Liver (tissue), 9 donors: ENCODE data around the gene IL22RA1. TPM values are rescaled to one million over a fixed set of nuclear protein-coding genes. Genes with fewer than 3 reads are reported as not detected.
A peak's percentile ranks its signal among the peaks of the same experiment; 100 is the strongest.

ENCODE experiments used
- DNase-seq: peaks from one replicate; pipeline ENCODE4 v3.0.0-alpha.2; 2017; ENCODE audit warnings: low spot score
- H3K27ac ChIP-seq, 2 donors: one replicate each; pipeline ENCODE4 v1.7.0; 2013; ENCODE audit warnings: inconsistent platforms in 2 of 2, low read length in 2 of 2, control low read depth in 1 of 2, low read depth in 1 of 2, mild to moderate bottlenecking in 1 of 2
- H3K27me3 ChIP-seq, 4 donors: one replicate each; pipeline versions ENCODE4 v1.6.1 to v1.7.0; 2013; ENCODE audit warnings: low read length in 3 of 4, inconsistent platforms in 1 of 4, mild to moderate bottlenecking in 1 of 4, moderate library complexity in 1 of 4; ENCODE audit not compliant: control insufficient read depth in 4 of 4, insufficient read depth in 4 of 4
- H3K36me3 ChIP-seq, 4 donors: one replicate each; pipeline versions ENCODE4 v1.6.1 to v1.7.0; 2013; ENCODE audit warnings: low read length in 3 of 4, mild to moderate bottlenecking in 3 of 4, low read depth in 1 of 4, moderate library complexity in 1 of 4; ENCODE audit not compliant: control insufficient read depth in 4 of 4, insufficient read depth in 3 of 4
- H3K4me1 ChIP-seq, 4 donors: one replicate each; pipeline versions ENCODE4 v1.6.1 to v1.7.0; 2013; ENCODE audit warnings: low read length in 3 of 4, mild to moderate bottlenecking in 3 of 4, moderate library complexity in 1 of 4; ENCODE audit not compliant: control insufficient read depth in 4 of 4, insufficient read depth in 4 of 4
- H3K4me3 ChIP-seq, 3 donors: one replicate each; pipeline versions ENCODE4 v1.6.1 to v1.7.0; 2013; ENCODE audit warnings: low read length in 3 of 3, control low read depth in 1 of 3, low read depth in 1 of 3, mild to moderate bottlenecking in 1 of 3
- H3K9ac ChIP-seq, 2 donors: one replicate each; pipeline ENCODE4 v1.7.0; 2013; ENCODE audit warnings: low read length in 2 of 2, mild to moderate bottlenecking in 2 of 2, moderate library complexity in 2 of 2, control low read depth in 1 of 2, low read depth in 1 of 2
- H3K9me3 ChIP-seq, 4 donors: one replicate each; pipeline versions ENCODE4 v1.6.1 to v1.7.0; 2013; ENCODE audit warnings: low read length in 3 of 4; ENCODE audit not compliant: control insufficient read depth in 4 of 4
- ATF3 ChIP-seq: IDR thresholded peaks from 2 replicates; pipeline ENCODE4 v1.6.1; 2016; ENCODE audit warnings: antibody characterized with exemption
- CTCF ChIP-seq: fragments of 150-350 bp; IDR thresholded peaks from 2 replicates; pipeline ENCODE4 v1.5.1; 2017; ENCODE audit warnings: improper control_type of control experiment, low read depth, low read length; ENCODE audit not compliant: missing input control
- EGR1 ChIP-seq, 2 donors: IDR thresholded peaks; 2 replicates each; pipeline ENCODE4 v1.6.1; 2016 to 2018; ENCODE audit warnings: antibody characterized with exemption in 2 of 2, low read depth in 2 of 2
- FOXA1 ChIP-seq: IDR thresholded peaks from 2 replicates; pipeline ENCODE4 v1.6.1; 2016; ENCODE audit warnings: antibody characterized with exemption
- FOXA2 ChIP-seq: IDR thresholded peaks from 2 replicates; pipeline ENCODE4 v1.6.1; 2016; ENCODE audit warnings: antibody characterized with exemption
- GABPA ChIP-seq, 2 donors: IDR thresholded peaks in 1 of 2; conservative IDR thresholded peaks in 1 of 2; 2 replicates each; pipeline ENCODE4 v1.6.1; 2016; ENCODE audit warnings: antibody characterized with exemption in 2 of 2, mild to moderate bottlenecking in 1 of 2, moderate library complexity in 1 of 2
- HNF4A ChIP-seq, 2 donors: conservative IDR thresholded peaks; 2 replicates each; pipeline ENCODE4 v1.6.1; 2016; ENCODE audit warnings: antibody characterized with exemption in 2 of 2, mild to moderate bottlenecking in 2 of 2
- HNF4G ChIP-seq: IDR thresholded peaks from 2 replicates; pipeline ENCODE4 v1.6.1; 2016; ENCODE audit warnings: antibody characterized with exemption
- JUND ChIP-seq, 2 donors: IDR thresholded peaks; 2 replicates each; pipeline ENCODE4 v1.6.1; 2016; ENCODE audit warnings: antibody characterized with exemption in 2 of 2
- MAX ChIP-seq: IDR thresholded peaks from 2 replicates; pipeline ENCODE4 v1.6.1; 2016; ENCODE audit warnings: antibody characterized with exemption
- NR2F2 ChIP-seq: IDR thresholded peaks from 2 replicates; pipeline ENCODE4 v1.6.1; 2016; ENCODE audit warnings: antibody characterized with exemption
- RXRA ChIP-seq, 2 donors: IDR thresholded peaks; 2 replicates each; pipeline ENCODE4 v1.6.1; 2017 to 2018; ENCODE audit warnings: antibody characterized with exemption in 2 of 2, mild to moderate bottlenecking in 1 of 2
- SP1 ChIP-seq: IDR thresholded peaks from 2 replicates; pipeline ENCODE4 v1.6.1; 2018; ENCODE audit warnings: antibody characterized with exemption, mild to moderate bottlenecking
- TAF1 ChIP-seq: conservative IDR thresholded peaks from 2 replicates; pipeline ENCODE4 v1.6.1; 2016; ENCODE audit warnings: antibody characterized with exemption, mild to moderate bottlenecking
- YY1 ChIP-seq: IDR thresholded peaks from 2 replicates; pipeline ENCODE4 v1.6.1; 2016; ENCODE audit warnings: antibody characterized with exemption, mild to moderate bottlenecking
- ZBTB33 ChIP-seq: IDR thresholded peaks from 2 replicates; pipeline ENCODE4 v1.6.1; 2016; ENCODE audit warnings: antibody characterized with exemption
- WGBS: extraction: QIAGEN DNeasy Blood & Tissue Kit; methylation state at CpG from one replicate; pipeline ENCODE4 v1.1.7; 2013; 5-methylcytosine and 5-hydroxymethylcytosine counted together
- polyA plus RNA-seq, 2 donors: library from polyadenylated mRNA; stranded (reverse) in 1 of 2; unstranded in 1 of 2; fragments of 200-250 nt in 1 of 2; fragments of >200 nt in 1 of 2; fragmentation: Nextera tagmentation in 1 of 2; extraction: Ambion mirVana in 1 of 2; gene quantifications; one replicate each; pipeline versions ENCODE4 v1.2.1 to v1.2.3, GENCODE V29; 2013 to 2015
- total RNA-seq, 2 donors: library from RNA; depleted of rRNA; stranded (reverse); fragments of >200 nt; gene quantifications; one replicate each; pipeline ENCODE4 v1.2.3, GENCODE V29; 2014
- TF ChIP-seq, protein P1 (sequence below): IDR thresholded peaks from 2 replicates; pipeline ENCODE4 v1.6.1; 2016; ENCODE audit warnings: antibody characterized with exemption, mild to moderate bottlenecking
- donor health status: healthy.
- donor health status: healthy.
- donor health status: healthy.
- donor health status: healthy.
- donor health status: healthy.

Gene IL22RA1
- total and polyA plus RNA-seq, 4 donors, result 2.1 to 4.5 (median 3.4) TPM

DNA sequence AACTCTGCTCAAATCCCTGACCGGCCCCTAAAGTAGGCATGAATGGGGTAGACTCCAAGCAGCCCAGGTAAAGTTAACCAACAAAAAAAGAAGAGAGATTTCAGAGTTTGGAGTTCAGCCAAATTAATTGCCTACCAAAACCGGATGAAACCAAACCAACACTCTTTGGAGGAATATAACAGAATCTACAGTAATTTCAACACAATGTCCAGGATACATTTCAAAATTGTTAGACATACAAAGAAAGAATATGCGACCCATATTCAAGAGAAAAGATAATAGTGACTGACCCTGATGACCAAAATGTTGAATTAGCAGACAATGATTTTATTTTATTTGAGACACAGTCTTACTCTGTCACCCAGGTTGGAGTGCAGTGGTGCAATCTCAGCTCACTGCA, 12.6 kb downstream of the IL22RA1 start:
- Histone ChIP-seq H3K9ac (no peak overlapping the region), H3K36me3 (peaks cover 0 to 13% (median 0%) of the 10 kb centered on the region in 4 donors), H3K4me1 (peaks cover 5 to 26% (median 17%) of the 10 kb centered on the region in 4 donors), H3K9me3 (peaks cover 0 to 7% (median 0%) of the 10 kb centered on the region in 4 donors), H3K27me3 (no peaks in the 10 kb centered on the region), H3K4me3 (no peak overlapping the region), H3K27ac (no peak overlapping the region)
- no peak for TF ChIP-seq EGR1 (IDR thresholded peaks at IDR 0.05; ENCODE audit: low read depth in 2 of 2)
- no peak for TF ChIP-seq NR2F2
- WGBS, result 89% methylated on average over 3 of the region's 3 CpGs
- no peak for DNase-seq

GRCh38 chr1:24127801-24128363, 15.1 kb downstream of the IL22RA1 start:
- H3K27me3 ChIP-seq, result no peaks in the 10 kb centered on the region

More at GRCh38 chr1:24127801-24128363, 15.1 kb downstream of the IL22RA1 start:
- no peak overlapping the region for H3K9ac ChIP-seq
- no peak for DNase-seq
- peak in 1 of 2 donors; percentile 11 for TF ChIP-seq JUND (IDR thresholded peaks at IDR 0.05)
- no peak for TF ChIP-seq SP1
- TF ChIP-seq EGR1 (IDR thresholded peaks at IDR 0.05; ENCODE audit: low read depth in 2 of 2), result no peak
- peak in 1 of 2 donors; percentile 32 for TF ChIP-seq RXRA (IDR thresholded peaks at IDR 0.05)
- TF ChIP-seq YY1, result no peak
- no peak for TF ChIP-seq ATF3
- TF ChIP-seq MAX, result no peak
- no peak for TF ChIP-seq HNF4A (conservative IDR thresholded peaks at IDR 0.05)
- TF ChIP-seq NR2F2, result no peak
- TF ChIP-seq, protein P1, sequence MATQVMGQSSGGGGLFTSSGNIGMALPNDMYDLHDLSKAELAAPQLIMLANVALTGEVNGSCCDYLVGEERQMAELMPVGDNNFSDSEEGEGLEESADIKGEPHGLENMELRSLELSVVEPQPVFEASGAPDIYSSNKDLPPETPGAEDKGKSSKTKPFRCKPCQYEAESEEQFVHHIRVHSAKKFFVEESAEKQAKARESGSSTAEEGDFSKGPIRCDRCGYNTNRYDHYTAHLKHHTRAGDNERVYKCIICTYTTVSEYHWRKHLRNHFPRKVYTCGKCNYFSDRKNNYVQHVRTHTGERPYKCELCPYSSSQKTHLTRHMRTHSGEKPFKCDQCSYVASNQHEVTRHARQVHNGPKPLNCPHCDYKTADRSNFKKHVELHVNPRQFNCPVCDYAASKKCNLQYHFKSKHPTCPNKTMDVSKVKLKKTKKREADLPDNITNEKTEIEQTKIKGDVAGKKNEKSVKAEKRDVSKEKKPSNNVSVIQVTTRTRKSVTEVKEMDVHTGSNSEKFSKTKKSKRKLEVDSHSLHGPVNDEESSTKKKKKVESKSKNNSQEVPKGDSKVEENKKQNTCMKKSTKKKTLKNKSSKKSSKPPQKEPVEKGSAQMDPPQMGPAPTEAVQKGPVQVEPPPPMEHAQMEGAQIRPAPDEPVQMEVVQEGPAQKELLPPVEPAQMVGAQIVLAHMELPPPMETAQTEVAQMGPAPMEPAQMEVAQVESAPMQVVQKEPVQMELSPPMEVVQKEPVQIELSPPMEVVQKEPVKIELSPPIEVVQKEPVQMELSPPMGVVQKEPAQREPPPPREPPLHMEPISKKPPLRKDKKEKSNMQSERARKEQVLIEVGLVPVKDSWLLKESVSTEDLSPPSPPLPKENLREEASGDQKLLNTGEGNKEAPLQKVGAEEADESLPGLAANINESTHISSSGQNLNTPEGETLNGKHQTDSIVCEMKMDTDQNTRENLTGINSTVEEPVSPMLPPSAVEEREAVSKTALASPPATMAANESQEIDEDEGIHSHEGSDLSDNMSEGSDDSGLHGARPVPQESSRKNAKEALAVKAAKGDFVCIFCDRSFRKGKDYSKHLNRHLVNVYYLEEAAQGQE, result peak; percentile 63
- no peak for TF ChIP-seq CTCF
- no peak for TF ChIP-seq GABPA (IDR thresholded peaks at IDR 0.05 in 1 of 2, conservative IDR thresholded peaks at IDR 0.05 in 1 of 2)
- no peak for TF ChIP-seq FOXA2
- TF ChIP-seq FOXA1, result no peak
- TF ChIP-seq TAF1, result no peak
- TF ChIP-seq ZBTB33, result no peak
- no peak for TF ChIP-seq HNF4G
- no peak overlapping the region for H3K4me3 ChIP-seq
- H3K36me3 ChIP-seq, result peaks cover 0 to 3% (median 2%) of the 10 kb centered on the region in 4 donors
- H3K4me1 ChIP-seq, result peaks cover 5 to 26% (median 17%) of the 10 kb centered on the region in 4 donors
- peaks cover 0 to 7% (median 0%) of the 10 kb centered on the region in 4 donors for H3K9me3 ChIP-seq
- WGBS, result 56% methylated on average over 7 of the region's 7 CpGs
- no peak overlapping the region for H3K27ac ChIP-seq
